HG03469 (cell line): ENCODE data around the gene EMP3.
"Not testable (repeated sequence)": the region's sequence is repeated elsewhere in the genome, so short reads cannot be mapped to it uniquely, and the experiment has no call there.

Source experiments
- ATAC-seq: cut with Tn5 transposase; IDR thresholded peaks from one replicate; pipeline ENCODE4 v1.9.1; 2021; ENCODE audit warnings: mild to moderate bottlenecking, moderate library complexity, moderate number of reproducible peaks; ENCODE audit not compliant: unreplicated experiment

Gene EMP3

GRCh38 chr19:48325265-48325910, at the start of gene EMP3:
Gene EMP3, plus strand, starts transcription at chr19:48325552. Its CDS starts 1,293 bp downstream, at chr19:48326845.
- no peak for ATAC-seq

GRCh38 chr19:48279747-48280146, 45.6 kb upstream of the EMP3 start:
- no peak for ATAC-seq

- no peak for ATAC-seq
These were observed 41.4 kb upstream of the EMP3 start for GRCh38 chr19:48283908-48284307.

GRCh38 chr19:48284896-48285295, 40.5 kb upstream of the EMP3 start:
- ATAC-seq: no peak

GRCh38 chr19:48287748-48288147, 37.6 kb upstream of the EMP3 start:
- no peak for ATAC-seq

- no peak for ATAC-seq
These were observed 35.0 kb upstream of the EMP3 start for GRCh38 chr19:48290401-48290770.

GRCh38 chr19:48290771-48291488, 34.4 kb upstream of the EMP3 start:
- no peak for ATAC-seq

- ATAC-seq: not testable (repeated sequence)
These were observed 33.9 kb upstream of the EMP3 start for GRCh38 chr19:48291489-48291815.

GRCh38 chr19:48292798-48293197, 32.6 kb upstream of the EMP3 start:
- ATAC-seq: no peak

- ATAC-seq: no peak
These were observed 29.9 kb upstream of the EMP3 start for GRCh38 chr19:48295458-48295857.

- ATAC-seq: no peak
These were observed 28.2 kb upstream of the EMP3 start for GRCh38 chr19:48296963-48297734.

GRCh38 chr19:48297975-48298374, 27.4 kb upstream of the EMP3 start:
- no peak for ATAC-seq

GRCh38 chr19:48301886-48302599, 23.3 kb upstream of the EMP3 start:
- ATAC-seq: no peak

GRCh38 chr19:48302600-48302959, 22.8 kb upstream of the EMP3 start:
- no peak for ATAC-seq

- no peak for ATAC-seq
These were observed 22.0 kb upstream of the EMP3 start for GRCh38 chr19:48303367-48303766.

- no peak for ATAC-seq
These were observed 21.5 kb upstream of the EMP3 start for GRCh38 chr19:48303866-48304265.

GRCh38 chr19:48308631-48309586, 16.4 kb upstream of the EMP3 start:
- no peak for ATAC-seq

GRCh38 chr19:48309731-48310130, 15.6 kb upstream of the EMP3 start:
- ATAC-seq: not testable (repeated sequence)

- no peak for ATAC-seq
These were observed 15.1 kb upstream of the EMP3 start for GRCh38 chr19:48310227-48310626.

GRCh38 chr19:48311384-48311783, 14.0 kb upstream of the EMP3 start:
- no peak for ATAC-seq
